Activated CD8-positive, alpha-beta memory T cell treated with anti-CD3 and anti-CD28 coated beads for 36 hours (primary cell): ENCODE measurements around the gene UGT1A9. TPM values are rescaled to one million over a fixed set of nuclear protein-coding genes. Genes with fewer than 3 reads are reported as not detected.

Experiments used
- CTCF ChIA-PET: fragments of 350-600 bp; sonication (Branson Sonifier 250); formaldehyde crosslinking; loops from one replicate; lab custom pipeline; 2021; ENCODE audit warnings: antibody characterized with exemption; lab: Charles Lee
- POLR2A ChIA-PET: fragments of 350-600 bp; sonication (Branson Sonifier 250); formaldehyde crosslinking; loops from one replicate; lab custom pipeline; 2021; ENCODE audit warnings: antibody characterized with exemption; lab: Charles Lee
- total RNA-seq, 2 experiments: library from RNA; stranded (reverse); gene quantifications; one replicate each; pipeline ENCODE4 v1.2.3, GENCODE V29; 2021

Gene UGT1A9
- total RNA-seq, 2 experiments from 2014 or later, result not detected

DNA sequence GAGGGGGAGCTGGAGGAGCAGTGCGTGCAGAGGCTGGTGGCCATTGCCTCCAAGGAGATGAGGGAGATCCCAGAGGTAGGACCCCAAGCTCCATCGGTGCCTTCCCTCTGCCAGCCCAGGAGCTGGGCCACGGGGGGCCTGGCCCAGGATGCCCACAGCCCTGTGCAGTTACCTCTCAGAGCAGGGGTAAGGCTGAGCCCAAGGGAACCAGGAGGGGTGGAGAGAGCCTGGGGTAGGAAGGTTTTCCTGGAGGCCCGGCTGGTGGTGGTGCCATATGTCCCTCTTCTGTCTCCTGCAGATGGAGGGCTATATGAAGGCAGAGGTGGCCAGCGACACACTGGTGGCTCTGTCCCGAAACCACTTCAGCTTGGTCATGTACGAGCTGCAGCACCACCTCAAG, 117.9 kb downstream of the UGT1A9 start:
- ChIA-PET CTCF (no interaction called here), POLR2A (no interaction called here)

DNA sequence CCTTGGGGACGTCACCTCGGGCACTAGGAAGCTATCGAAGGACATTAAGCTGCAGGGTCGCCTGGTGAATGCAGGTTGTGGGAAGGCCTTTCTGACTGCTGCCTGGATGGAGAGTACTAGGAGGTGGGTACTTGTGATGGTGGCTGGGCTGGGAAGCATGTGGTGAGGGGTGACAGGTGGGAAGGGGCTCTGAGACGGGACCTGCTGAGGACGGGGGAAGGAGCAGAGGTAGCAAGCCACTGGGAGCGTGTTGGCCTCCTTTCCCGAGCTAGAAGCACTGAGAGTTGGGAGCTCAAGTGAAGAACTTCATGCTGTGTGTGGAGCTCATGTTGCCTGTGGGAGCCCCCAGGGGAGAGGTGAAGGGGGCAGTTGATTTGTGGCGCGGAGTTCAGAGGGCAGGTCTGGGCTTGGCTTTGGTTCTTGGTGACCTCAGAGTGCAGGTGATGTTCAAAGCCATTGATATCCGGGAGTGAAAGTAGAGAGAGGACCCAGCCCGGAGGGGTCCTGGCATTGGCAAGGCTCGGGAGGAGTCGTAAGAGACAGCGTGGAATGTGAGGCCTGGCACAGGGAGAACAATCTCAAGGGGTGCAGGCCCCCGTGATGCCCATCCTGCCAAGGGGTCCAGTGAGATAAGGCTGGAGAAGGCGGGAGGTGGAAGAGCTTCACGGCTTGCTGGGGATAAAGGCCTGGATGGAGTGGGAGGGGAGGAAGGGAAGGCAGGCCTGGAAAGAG, 119.6 kb downstream of the UGT1A9 start:
- CTCF ChIA-PET, result no interaction called here
- POLR2A ChIA-PET, result no interaction called here

DNA sequence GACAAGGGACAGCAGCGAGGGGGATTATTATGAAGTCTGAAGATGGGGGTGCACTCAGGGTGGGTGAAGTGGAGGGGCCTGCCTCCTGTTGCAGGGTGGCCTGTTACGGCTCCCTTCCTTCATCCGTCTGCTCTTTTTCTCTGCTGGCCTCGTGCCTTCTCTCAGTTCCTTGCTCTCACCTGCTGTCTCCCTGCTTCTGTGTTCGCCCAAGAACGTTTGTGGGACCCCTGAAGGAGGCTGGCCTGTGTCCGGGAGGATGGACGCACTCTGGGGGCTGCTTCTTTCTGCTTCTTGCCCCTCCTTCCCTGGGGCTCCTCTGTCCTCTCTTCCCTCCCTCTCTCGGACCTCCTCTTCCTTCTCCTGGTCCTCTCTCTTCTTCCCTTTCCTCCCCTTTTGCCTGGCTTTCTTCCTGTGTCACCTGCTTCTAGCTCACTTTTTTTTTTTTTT, 120.2 kb downstream of the UGT1A9 start:
- CTCF ChIA-PET, result no interaction called here

DNA sequence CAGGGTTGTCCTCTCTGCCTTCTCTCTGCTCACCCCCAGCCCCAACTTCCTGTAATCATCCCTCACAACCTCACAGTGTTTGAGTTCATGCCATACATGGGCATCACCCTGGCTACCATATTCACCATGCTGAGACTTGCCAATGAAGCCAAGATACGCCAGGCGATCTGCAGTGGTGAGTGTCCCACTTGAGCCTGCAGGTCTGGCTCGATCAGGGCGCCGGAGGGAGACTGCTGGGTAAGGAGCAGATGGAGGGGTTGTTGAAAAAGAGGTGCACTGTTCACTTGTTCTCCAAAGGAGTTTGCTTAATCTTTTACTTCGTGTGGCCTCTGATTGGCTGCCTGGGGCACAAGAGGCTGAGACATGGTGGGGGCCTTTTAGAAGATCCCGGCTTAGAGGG, 121.0 kb downstream of the UGT1A9 start:
- ChIA-PET CTCF (no interaction called here), POLR2A (no interaction called here)

More for the DNA sequence above, 120.2 kb downstream of the UGT1A9 start:
- POLR2A ChIA-PET, result no interaction called here

DNA sequence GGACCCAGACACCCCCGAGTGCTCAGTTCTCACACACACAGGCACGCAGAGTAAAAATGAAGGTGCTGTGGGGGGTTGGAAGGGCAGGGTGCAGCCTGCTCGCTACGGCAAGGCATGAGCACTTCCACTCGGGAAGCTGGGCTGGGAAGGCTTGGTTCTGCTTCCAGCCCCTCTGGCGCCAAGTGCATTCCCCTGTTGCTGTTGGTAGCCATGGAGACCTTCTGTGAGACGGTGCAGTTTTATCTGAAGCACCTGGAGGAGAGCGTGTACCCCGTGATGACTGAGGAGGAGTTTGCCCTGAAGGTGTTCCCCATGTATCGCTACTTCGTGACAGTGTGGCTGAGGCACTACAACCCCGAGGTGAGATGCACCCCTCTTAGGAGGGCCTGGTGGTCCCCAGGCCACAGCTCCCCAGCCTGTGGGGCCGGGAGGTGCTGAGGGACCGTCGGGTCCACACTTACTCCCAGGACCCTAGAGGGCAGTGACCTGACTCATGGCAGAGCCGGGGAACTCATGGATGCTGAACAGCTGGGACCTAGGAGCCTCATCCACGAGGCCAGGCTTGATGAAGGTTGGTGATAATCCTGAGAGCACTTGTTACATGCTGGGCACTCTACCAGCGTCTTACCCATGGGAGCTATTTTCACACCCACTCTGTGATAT, 121.9 kb downstream of the UGT1A9 start:
- POLR2A ChIA-PET, result no interaction called here
- CTCF ChIA-PET, result no interaction called here

DNA sequence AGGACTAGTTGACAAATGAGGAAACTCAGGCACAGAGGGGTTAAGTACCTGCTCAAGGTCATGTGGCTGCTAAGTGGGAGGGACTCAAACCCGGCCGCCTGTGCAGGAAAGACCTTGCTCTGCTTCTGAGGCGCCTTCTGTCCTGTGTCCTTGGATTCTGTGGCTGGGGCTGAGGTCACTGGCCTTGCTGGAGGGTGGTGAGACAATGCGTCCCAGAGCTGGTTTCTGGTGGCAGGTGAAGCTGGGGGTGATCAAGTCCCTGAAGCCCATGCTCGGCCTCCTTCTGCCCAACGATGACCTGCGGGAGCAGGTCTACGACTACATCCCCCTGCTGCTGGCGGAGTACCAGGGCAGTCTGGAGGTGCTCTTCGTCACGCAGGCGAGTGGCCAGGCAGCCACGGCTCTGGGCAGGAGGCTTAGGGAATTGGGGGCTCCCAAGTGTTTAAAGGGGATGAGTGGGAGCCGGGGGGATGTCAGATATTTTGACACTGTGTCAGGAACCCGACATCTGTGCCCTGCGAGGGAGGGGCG, 122.5 kb downstream of the UGT1A9 start:
- ChIA-PET CTCF (no interaction called here), POLR2A (no interaction called here)

DNA sequence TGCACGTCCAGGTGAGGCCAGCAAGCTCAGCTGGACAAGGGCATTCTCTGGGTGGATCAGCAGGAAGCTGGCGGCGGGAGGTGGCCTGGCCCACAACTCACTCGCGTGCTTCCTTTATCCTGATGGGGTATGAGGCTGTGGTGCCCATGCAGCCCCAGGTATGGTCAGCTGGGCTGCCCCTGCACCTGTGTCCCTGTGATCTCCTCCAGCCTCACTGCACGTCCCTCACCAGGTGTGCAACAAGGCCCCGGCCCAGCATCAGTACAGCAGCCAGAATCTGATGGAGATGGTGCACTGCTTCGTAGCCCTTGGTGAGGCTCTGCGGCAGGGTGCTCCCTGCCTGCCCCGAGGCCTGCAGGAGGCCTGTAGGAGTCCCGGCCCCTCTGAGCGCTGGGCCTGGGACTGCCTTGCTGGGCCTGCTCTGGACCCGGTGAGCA, 124.1 kb downstream of the UGT1A9 start:
- POLR2A ChIA-PET, result no interaction called here
- CTCF ChIA-PET, result no interaction called here

DNA sequence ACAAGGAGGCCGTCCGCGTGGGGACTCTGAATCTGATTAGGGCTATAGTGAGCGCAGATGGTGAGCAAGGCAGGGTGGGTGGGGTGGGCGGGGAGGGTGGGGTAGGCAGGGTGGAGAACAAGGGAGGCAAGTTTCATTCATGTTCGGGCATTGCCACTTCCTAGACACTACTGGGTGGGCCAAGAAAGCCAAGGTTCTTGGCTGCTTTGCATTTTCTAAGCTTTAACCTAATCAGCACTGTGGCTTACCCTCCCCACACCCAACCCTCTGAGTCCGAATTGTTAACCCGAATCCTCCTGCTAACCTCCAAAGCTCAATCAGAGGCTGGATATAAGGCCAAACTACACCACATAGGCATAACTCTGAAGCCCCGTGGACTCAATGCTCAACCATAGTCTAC, 124.6 kb downstream of the UGT1A9 start:
- CTCF ChIA-PET, result no interaction called here
- POLR2A ChIA-PET, result no interaction called here

DNA sequence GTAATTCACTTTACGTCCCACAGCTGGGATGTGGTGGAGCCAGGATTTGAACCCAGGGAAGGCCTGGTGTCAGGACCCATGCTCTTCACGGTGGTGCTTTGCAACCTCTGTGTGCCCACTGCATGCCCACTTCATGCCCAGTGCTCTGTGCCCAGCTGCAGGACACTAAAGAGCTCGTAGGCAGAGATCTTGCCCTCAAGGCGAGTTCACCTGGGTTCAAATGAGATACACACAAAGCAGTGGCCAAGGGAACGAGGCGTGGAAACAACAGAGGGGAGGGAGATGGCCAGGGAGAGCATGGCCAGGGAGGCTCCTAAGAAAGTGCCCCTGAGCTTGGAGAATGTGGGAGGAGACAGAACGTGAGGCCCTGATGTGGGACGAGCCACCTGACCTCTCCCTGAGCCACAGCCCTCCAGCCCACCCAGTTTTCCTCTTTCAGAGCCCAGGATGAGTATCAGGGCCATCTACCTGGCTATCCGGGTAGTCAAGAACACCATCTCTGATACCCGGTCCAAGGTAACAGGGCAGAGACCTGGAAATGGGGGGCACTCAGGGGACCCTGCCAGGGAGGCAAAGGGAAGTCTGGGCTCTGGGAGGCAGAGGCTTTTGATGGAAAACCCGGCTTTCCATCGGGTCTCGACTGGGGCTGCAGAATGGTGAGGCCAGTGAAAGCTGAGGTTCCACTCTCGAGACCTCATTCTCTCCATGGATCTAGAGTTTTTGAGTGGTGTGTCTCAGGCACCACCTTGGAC, 126.8 kb downstream of the UGT1A9 start:
- CTCF ChIA-PET, result no interaction called here
- POLR2A ChIA-PET, result no interaction called here

DNA sequence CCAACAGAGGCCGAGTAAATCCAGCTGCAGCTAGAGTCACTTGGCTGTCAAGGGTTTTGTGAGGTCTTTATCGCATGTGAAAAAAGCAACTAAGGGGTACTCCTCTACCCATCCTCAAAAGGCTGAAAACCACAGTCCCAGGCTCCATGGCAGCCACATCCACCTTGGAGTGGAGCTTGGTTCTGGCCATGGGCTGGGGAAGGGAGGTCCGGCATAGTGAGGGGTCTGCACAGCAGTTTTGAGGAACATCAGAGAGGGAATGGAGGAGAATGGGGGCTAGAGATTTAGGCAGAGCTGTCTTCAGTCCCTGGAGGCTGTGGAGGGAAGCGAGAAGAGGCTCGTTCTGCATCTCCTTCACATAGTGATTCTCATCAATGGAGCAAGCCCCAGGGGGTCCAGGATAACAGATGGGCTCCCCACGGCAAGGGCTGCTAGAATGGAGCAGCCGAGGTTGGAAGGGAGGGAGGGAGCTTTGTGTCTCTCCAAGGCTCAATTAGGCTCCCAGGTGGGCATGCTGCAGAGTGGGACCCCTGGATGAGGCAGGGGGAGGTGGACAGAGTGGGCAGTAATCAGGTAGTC, 127.5 kb downstream of the UGT1A9 start:
- POLR2A ChIA-PET, result no interaction called here
- CTCF ChIA-PET, result no interaction called here

DNA sequence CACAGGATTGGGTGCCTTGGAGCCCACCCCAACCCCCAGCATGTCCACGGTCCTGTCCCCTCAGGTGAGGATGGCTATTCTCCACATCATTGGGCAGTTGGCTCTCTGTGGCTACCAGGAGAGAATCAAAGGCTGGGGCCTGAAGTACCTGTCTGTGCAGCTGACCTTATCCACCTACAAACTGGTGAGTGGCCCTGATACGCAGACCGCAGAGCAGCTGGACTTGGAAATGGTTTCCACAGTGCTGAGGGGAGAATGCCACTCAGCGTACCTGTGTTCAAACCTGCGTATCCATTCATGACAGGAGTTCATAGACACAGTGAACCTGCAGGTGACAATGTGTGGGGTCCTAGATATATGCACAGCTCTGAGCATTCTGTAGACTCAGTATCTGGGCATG, 128.0 kb downstream of the UGT1A9 start:
- ChIA-PET POLR2A (no interaction called here), CTCF (no interaction called here)

DNA sequence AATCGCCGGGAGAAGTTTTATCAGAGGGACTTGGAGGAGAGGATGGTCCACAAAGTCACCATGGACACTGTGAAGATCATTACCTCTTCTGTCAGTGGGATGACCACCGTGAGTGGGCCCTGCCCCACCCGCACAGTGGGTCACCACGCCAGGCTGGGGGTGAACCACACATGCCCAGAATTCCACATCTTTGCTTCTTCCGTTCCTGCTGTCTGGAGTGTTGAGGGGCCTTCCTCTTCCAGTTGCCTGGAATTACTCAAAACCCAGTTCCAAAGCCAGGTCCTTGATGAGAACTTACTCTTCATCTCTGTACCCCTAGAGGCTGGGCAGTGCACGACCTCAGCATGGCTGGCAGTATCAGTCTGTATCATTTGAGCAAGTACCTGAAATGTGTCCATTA, 128.5 kb downstream of the UGT1A9 start:
- POLR2A ChIA-PET, result no interaction called here
- CTCF ChIA-PET, result no interaction called here

DNA sequence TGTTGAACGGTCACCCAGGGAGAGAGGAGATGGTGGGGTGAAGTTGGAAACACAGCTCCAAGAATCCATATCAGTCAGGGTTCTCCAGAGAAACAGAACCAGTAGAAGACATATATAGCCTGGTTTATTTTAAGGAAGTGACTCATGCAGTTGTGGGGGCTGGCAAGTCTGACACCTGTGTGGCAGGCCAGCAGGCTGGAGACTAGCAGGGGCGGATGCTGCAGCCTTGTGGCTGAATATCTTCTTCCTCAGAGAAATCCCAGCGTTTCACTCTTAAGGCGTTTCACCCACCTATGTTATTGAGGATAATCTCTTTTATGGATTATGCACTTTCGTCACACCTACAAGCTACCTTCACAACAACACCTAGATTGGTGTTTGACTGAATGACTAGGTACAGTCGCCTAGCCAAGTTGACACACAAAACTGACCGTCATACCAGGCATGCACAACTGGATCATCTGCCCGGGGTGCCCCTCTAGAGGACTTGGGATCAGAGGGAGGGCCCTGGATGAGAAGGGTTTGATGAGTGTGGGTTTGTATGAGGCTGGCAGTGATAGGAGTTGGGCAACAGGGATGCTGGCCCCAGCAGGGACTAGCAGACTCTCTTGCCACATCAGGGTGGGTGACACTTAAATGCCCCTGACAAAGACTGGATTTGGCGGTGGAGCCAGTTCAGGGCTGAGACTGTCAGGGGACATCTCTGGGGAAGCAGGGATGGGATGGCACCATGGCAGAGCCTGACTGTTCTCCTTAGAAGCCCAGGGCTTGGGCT, 129.8 kb downstream of the UGT1A9 start:
- CTCF ChIA-PET, result no interaction called here
- POLR2A ChIA-PET, result interaction anchor here (0.7 kb wide), 1 partner anchor 95 kb away, joined by 3 read pairs; no protein-coding TSS in a partner anchor

DNA sequence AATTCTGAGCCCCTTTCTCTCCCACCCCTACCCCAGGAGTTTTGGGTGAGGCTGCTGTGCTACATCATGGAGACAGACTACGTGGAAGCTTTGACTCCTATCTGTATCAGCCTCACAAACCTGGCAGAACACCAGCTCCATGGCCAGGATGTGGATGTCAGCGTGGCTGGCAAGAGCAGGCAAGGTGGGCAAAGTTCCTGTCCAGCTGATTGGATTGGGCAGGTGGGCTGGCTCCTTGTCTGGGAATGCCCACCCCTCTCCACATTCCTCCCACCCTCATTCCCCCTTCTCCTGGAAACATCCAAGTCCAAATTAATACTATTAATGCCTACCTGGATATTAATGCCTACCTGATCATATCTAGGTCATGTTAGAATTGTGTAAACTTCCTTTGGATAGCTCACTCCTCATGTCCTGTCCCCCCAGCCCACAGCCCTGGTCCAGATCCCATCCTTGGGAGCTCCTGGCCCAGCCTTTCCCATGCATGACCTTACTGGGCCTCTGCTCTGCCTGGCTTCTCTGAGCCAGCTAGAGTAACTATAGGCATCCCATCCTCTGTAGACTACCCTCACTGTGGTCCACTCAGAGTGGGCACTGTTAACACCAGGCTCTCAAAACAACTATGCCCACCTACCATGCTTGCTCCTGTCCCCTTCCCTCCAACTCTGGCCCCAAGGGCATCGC, 130.6 kb downstream of the UGT1A9 start:
- ChIA-PET POLR2A (interaction anchor here (0.7 kb wide), 1 partner anchor 95 kb away, joined by 3 read pairs; no protein-coding TSS in a partner anchor), CTCF (no interaction called here)

DNA sequence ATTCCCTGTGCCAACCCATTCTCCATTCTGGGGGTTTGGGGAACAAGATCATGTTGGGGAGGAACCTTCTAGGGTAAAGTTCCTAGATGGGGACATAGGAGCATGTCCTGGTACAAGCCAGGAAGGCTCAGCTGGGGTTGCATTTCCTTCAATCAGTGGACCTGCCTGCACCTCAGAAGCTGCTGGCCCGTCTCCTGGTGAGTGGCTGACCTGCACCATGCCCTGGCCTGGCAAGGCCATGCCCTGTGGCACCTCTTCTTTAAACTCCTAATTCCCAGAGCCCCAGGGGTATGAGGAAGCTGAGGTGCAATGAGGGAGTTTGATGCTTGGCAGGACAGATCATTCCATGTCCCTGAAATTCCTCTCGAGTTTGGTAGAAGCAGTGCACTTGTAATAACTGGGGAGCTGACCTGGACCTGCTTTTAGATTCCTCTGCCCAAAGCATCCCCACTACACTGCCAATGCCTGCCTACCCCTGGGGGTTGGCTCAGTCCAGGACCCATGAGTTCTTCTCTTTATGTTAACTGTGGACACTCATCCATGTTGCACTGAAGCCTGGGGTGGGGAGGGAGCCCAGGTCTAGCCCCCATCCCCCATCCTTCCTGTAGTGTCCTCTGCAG, 131.7 kb downstream of the UGT1A9 start:
- POLR2A ChIA-PET, result no interaction called here
- CTCF ChIA-PET, result no interaction called here

DNA sequence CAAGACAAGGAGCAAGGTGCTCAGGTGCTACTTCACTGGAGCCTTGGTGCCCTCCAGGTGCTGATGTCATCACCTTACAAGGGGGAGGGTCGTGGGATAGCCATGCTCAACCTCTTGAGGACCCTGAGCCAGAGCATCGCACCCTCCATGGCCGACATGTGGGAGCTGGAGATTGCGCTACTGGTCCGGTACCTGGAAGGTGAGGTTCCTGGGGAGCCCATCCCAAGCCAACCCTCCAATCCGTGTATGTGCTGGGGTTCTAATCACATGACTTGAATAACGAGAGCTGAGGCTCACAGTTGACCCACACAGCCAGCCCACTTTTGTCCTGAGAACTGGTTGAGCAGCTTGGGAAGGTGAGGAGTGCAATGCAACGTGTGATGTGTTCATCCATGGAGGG, 132.3 kb downstream of the UGT1A9 start:
- POLR2A ChIA-PET, result no interaction called here

DNA sequence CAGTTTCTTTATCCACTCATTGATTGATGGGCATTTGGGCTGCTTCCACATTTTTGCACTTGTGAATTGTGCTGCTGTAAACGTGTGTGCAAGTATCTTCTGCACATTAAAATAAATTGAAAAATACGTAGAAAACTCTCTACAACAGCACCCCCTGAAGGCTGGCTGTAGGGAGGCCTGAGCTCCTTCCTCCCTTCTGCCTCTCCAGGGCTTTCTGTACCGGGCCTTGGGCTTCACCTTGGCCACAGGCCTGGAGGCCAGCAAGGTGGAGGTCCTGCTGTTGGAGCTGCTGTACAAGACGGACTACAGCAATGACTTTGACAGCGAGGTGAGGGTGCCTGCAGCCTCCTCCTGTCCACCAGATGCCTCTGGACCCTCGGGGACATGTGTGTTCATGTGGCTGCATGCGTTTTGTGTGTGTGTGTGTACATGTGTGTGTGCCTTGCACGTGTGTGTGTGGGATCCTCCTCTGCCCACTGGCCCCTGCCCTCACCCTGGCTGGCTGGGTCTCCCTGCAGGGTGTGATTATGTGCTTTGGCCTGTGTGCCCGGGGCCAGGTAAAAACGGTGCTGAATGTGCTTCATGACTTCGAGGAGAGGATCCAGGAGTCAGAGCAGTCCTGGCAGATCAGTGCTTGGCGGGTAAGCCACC, 135.6 kb downstream of the UGT1A9 start:
- POLR2A ChIA-PET, result no interaction called here
- CTCF ChIA-PET, result no interaction called here

More for the DNA sequence above, 132.3 kb downstream of the UGT1A9 start:
- CTCF ChIA-PET, result no interaction called here
